HG03442 (cell line): ENCODE measurements around the gene CDA.
"Not testable (repeated sequence)": the region's sequence is repeated elsewhere in the genome, so short reads cannot be mapped to it uniquely, and the experiment has no call there.

Source experiments
- ATAC-seq: cut with Tn5 transposase; IDR thresholded peaks from one replicate; pipeline ENCODE4 v1.9.1; 2021; ENCODE audit warnings: mild to moderate bottlenecking, moderate library complexity; ENCODE audit not compliant: unreplicated experiment

Gene CDA

GRCh38 chr1:20586953-20587660, 1.8 kb upstream of the CDA start:
- ATAC-seq: no peak

GRCh38 chr1:20587661-20588053, 1.2 kb upstream of the CDA start:
- no peak for ATAC-seq

- no peak for ATAC-seq
Observed at GRCh38 chr1:20589331-20590278, 708 bp downstream of the CDA start.

GRCh38 chr1:20590306-20590777, 1.4 kb downstream of the CDA start:
- ATAC-seq: no peak

- ATAC-seq: no peak
Observed at GRCh38 chr1:20593756-20594155, 4.9 kb downstream of the CDA start.

- ATAC-seq: no peak
Observed at GRCh38 chr1:20594746-20595145, 5.8 kb downstream of the CDA start.

GRCh38 chr1:20596106-20596505, 7.2 kb downstream of the CDA start:
- no peak for ATAC-seq

- no peak for ATAC-seq
Observed at GRCh38 chr1:20597650-20598049, 8.8 kb downstream of the CDA start.

GRCh38 chr1:20600156-20600555, 11.3 kb downstream of the CDA start:
- no peak for ATAC-seq

GRCh38 chr1:20601129-20601825, 12.4 kb downstream of the CDA start:
- ATAC-seq: no peak

- ATAC-seq: no peak
Observed at GRCh38 chr1:20602851-20603450, 14.1 kb downstream of the CDA start.

- no peak for ATAC-seq
Observed at GRCh38 chr1:20603504-20604464, 14.9 kb downstream of the CDA start.

GRCh38 chr1:20604678-20605077, 15.8 kb downstream of the CDA start:
- no peak for ATAC-seq

- ATAC-seq: not testable (repeated sequence)
Observed at GRCh38 chr1:20606801-20607570, 18.1 kb downstream of the CDA start.

GRCh38 chr1:20609541-20609940, 20.6 kb downstream of the CDA start:
- ATAC-seq: no peak

- ATAC-seq: no peak
Observed at GRCh38 chr1:20610970-20611369, 22.1 kb downstream of the CDA start.

GRCh38 chr1:20611652-20612051, 22.8 kb downstream of the CDA start:
- ATAC-seq: no peak

GRCh38 chr1:20612221-20612746, 23.4 kb downstream of the CDA start:
- ATAC-seq: no peak

- ATAC-seq: no peak
Observed at GRCh38 chr1:20614131-20614579, 25.3 kb downstream of the CDA start.
